SU-DHL-6 (cell line): ENCODE measurements around the gene SPACDR.

Source experiments
- CTCF ChIP-seq: fragments of 200-600 bp; sonication (generic); IDR thresholded peaks from one replicate; pipeline ENCODE4 v1.5.1; 2017; ENCODE audit warnings: antibody characterized with exemption, mild to moderate bottlenecking, low read length, moderate library complexity; ENCODE audit not compliant: insufficient read depth, poor library complexity, severe bottlenecking
- EZH2phosphoT487 ChIP-seq: fragments of 200-600 bp; sonication (generic), shearing (Covaris generic); conservative IDR thresholded peaks from 2 replicates; pipeline ENCODE4 v1.6.1; 2018; ENCODE audit warnings: mild to moderate bottlenecking, antibody characterized with exemption, low read length, moderate library complexity, mixed read lengths

- no peak for TF ChIP-seq CTCF
- no peak for TF ChIP-seq EZH2phosphoT487
Measured at GRCh38 chr7:100430493-100431285, 33.4 kb downstream of the SPACDR start.
